Stomach (tissue), 4 donors: Measurements from ENCODE around the gene DIP2A.

Source experiments
- CTCF ChIP-seq, 7 experiments: fragments of 450-650 bp in 4 of 7; fragments of 200-600 bp in 3 of 7; sonication (generic) in 3 of 7; IDR thresholded peaks; one replicate each; pipeline ENCODE4 v1.5.1; 2016 to 2019; ENCODE audit warnings: antibody characterized with exemption in 7 of 7, control low read depth in 2 of 7, mild to moderate bottlenecking in 1 of 7
- EP300 ChIP-seq: sonication (generic); formaldehyde crosslinking; IDR thresholded peaks from one replicate; pipeline ENCODE4 v1.6.1; 2017; ENCODE audit warnings: antibody characterized with exemption
- POLR2A ChIP-seq, 4 donors: fragments of 450-650 bp; IDR thresholded peaks; one replicate each; pipeline ENCODE4 v1.6.1; 2016; ENCODE audit warnings: antibody characterized with exemption in 4 of 4, control low read depth in 2 of 4, mild to moderate bottlenecking in 1 of 4, moderate library complexity in 1 of 4

GRCh38 chr21:46542588-46543124, 84.0 kb downstream of the DIP2A start:
- TF ChIP-seq POLR2A (IDR thresholded peaks at IDR 0.05): no peak
- TF ChIP-seq CTCF (IDR thresholded peaks at IDR 0.05): no peak
- TF ChIP-seq EP300: no peak
